Measurements from ENCODE around the gene CAMTA1.
A peak's percentile ranks its signal among the peaks of the same experiment; 100 is the strongest.

Gene CAMTA1

GRCh38 chr1:7487766-7488474 lies 702.7 kb downstream of the CAMTA1 start:
- H3K4me3 ChIP-seq (ENCODE audit: low read depth, low read length) = no peak overlapping the region
- no peak for TF ChIP-seq CTCF (conservative IDR thresholded peaks at IDR 0.05; ENCODE audit: low read depth, low read length)
- DNase-seq (ENCODE audit: low read depth) = no peak

- DNase-seq (ENCODE audit: low read depth) = no peak
- no peak overlapping the region for H3K4me3 ChIP-seq (ENCODE audit: low read depth, low read length)
- no peak for TF ChIP-seq CTCF (conservative IDR thresholded peaks at IDR 0.05; ENCODE audit: low read depth, low read length)
These were observed 703.2 kb downstream of the CAMTA1 start for GRCh38 chr1:7488475-7488842.

- no peak for DNase-seq (ENCODE audit: low read depth)
- H3K4me3 ChIP-seq (ENCODE audit: low read depth, low read length) = no peak overlapping the region
- TF ChIP-seq CTCF (conservative IDR thresholded peaks at IDR 0.05; ENCODE audit: low read depth, low read length) = no peak
These were observed 704.3 kb downstream of the CAMTA1 start for GRCh38 chr1:7489586-7489985.

GRCh38 chr1:7490576-7490975 lies 705.3 kb downstream of the CAMTA1 start:
- DNase-seq (ENCODE audit: low read depth) = no peak
- no peak overlapping the region for H3K4me3 ChIP-seq (ENCODE audit: low read depth, low read length)
- no peak for TF ChIP-seq CTCF (conservative IDR thresholded peaks at IDR 0.05; ENCODE audit: low read depth, low read length)

- H3K4me3 ChIP-seq (ENCODE audit: low read depth, low read length) = no peak overlapping the region
- no peak for TF ChIP-seq CTCF (conservative IDR thresholded peaks at IDR 0.05; ENCODE audit: low read depth, low read length)
- peak; percentile 60 for DNase-seq (ENCODE audit: low read depth)
These were observed 706.0 kb downstream of the CAMTA1 start for GRCh38 chr1:7491109-7491817.

GRCh38 chr1:7491818-7492173 lies 706.5 kb downstream of the CAMTA1 start:
- TF ChIP-seq CTCF (conservative IDR thresholded peaks at IDR 0.05; ENCODE audit: low read depth, low read length) = no peak
- H3K4me3 ChIP-seq (ENCODE audit: low read depth, low read length) = no peak overlapping the region
- no peak for DNase-seq (ENCODE audit: low read depth)

Data from choroid plexus epithelial cell (primary cell).